AG09319 (cell line): ENCODE data around the gene MAP2.

Experiments
- DNase-seq: peaks from one replicate; pipeline ENCODE4 v3.0.0-alpha.2; 2010; ENCODE audit warnings: low read depth; ENCODE audit errors: extremely low read depth
- CTCF ChIP-seq: IDR thresholded peaks from 2 replicates; pipeline ENCODE4 v1.5.1; 2011; ENCODE audit warnings: low read depth, mild to moderate bottlenecking, inconsistent platforms, low read length, moderate library complexity

Gene MAP2

GRCh38 chr2:209734805-209735204 lies 311.0 kb downstream of the MAP2 start:
- no peak for TF ChIP-seq CTCF

GRCh38 chr2:209741953-209742352 lies 318.1 kb downstream of the MAP2 start:
- TF ChIP-seq CTCF, result no peak
- DNase-seq, result no peak

More at GRCh38 chr2:209734805-209735204, 311.0 kb downstream of the MAP2 start:
- DNase-seq, result no peak

GRCh38 chr2:209753020-209753419 lies 329.2 kb downstream of the MAP2 start:
- TF ChIP-seq CTCF, result no peak
- no peak for DNase-seq

DNA sequence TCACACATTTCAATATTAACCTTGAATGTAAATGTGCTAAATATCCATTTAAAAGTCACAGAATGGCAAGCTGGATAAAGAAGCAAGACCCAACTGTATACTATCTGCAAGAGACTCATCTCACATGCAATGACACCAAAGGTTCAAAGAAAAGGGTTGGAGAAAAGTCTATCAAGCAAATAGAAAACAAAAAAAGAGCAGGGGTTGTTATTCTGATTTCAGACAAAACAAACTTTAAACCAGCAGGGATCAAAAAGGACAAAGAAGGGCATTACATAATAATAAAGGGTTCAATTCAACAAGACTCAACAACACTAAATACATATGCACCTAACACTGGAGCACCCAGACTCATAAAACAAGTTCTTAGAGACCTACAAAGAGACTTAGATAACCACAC lies 333.3 kb downstream of the MAP2 start:
- TF ChIP-seq CTCF, result no peak
- no peak for DNase-seq

GRCh38 chr2:209761566-209761965 lies 337.7 kb downstream of the MAP2 start:
- TF ChIP-seq CTCF, result no peak
- DNase-seq, result no peak

DNA sequence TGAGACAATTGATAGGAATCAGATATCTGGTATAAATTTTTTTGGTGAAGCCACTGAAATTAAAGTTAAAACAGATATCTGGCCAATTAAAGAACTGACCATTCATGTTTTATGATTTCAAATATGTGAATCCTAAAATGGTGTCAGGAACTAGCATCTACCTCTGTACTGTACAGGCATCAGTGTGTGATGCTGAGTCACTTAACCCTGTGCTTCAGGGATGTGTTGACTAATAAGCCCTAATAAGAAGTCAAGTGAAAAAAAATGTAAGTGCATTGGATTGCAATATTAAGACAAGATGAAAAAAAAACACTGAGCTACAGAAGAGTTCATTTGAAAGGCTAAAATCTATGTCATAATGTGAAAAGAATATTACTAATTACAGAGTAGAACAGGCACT lies 338.7 kb downstream of the MAP2 start:
- no peak for TF ChIP-seq CTCF
- no peak for DNase-seq

- DNase-seq, result no peak
- no peak for TF ChIP-seq CTCF
Observed at GRCh38 chr2:209763106-209763505, 339.3 kb downstream of the MAP2 start.
